DMS53 treated with DMSO at 0.1 percent for 48 hours (cell line): ENCODE results near the gene IGSF1.

ENCODE experiments used
- DNase-seq: peaks from one replicate; lab custom pipeline; 2025; ENCODE audit not compliant: unreplicated experiment; lab: John Stamatoyannopoulos, UW

IGSF1 gene

GRCh38 chrX:131288738-131289511 lies at the start of gene IGSF1:
Gene IGSF1, minus strand, starts transcription at chrX:131289306. Its CDS starts 2,632 bp downstream, at chrX:131286674.
- no peak for DNase-seq

GRCh38 chrX:131332331-131332730 lies 43.2 kb upstream of the IGSF1 start:
- no peak for DNase-seq

GRCh38 chrX:131331152-131331551 lies 42.0 kb upstream of the IGSF1 start:
- DNase-seq = no peak

GRCh38 chrX:131330735-131331134 lies 41.6 kb upstream of the IGSF1 start:
- DNase-seq = no peak

- no peak for DNase-seq
Observed at GRCh38 chrX:131322651-131323050, 33.5 kb upstream of the IGSF1 start.

- no peak for DNase-seq
Observed at GRCh38 chrX:131317326-131317725, 28.2 kb upstream of the IGSF1 start.

GRCh38 chrX:131316260-131316659 lies 27.2 kb upstream of the IGSF1 start:
- DNase-seq = no peak

- no peak for DNase-seq
Observed at GRCh38 chrX:131308980-131309379, 19.9 kb upstream of the IGSF1 start.

- DNase-seq = no peak
Observed at GRCh38 chrX:131306601-131307000, 17.5 kb upstream of the IGSF1 start.

GRCh38 chrX:131305926-131306325 lies 16.8 kb upstream of the IGSF1 start:
- no peak for DNase-seq

GRCh38 chrX:131302701-131303100 lies 13.6 kb upstream of the IGSF1 start:
- no peak for DNase-seq

- no peak for DNase-seq
Observed at GRCh38 chrX:131301155-131301554, 12.0 kb upstream of the IGSF1 start.

GRCh38 chrX:131298846-131299245 lies 9.7 kb upstream of the IGSF1 start:
- no peak for DNase-seq

GRCh38 chrX:131298036-131298435 lies 8.9 kb upstream of the IGSF1 start:
- DNase-seq = no peak

GRCh38 chrX:131289527-131289926 lies 421 bp upstream of the IGSF1 start:
- DNase-seq = no peak

- DNase-seq = no peak
Observed at GRCh38 chrX:131288188-131288587, 918 bp downstream of the IGSF1 start.

GRCh38 chrX:131287560-131288179 lies 1.4 kb downstream of the IGSF1 start:
- no peak for DNase-seq

- no peak for DNase-seq
Observed at GRCh38 chrX:131279617-131280016, 9.5 kb downstream of the IGSF1 start.

- no peak for DNase-seq
Observed at GRCh38 chrX:131279197-131279596, 9.9 kb downstream of the IGSF1 start.

GRCh38 chrX:131277543-131278136 lies 11.5 kb downstream of the IGSF1 start:
- no peak for DNase-seq

GRCh38 chrX:131273011-131273410 lies 16.1 kb downstream of the IGSF1 start:
- DNase-seq = no peak

GRCh38 chrX:131271826-131272225 lies 17.3 kb downstream of the IGSF1 start:
- DNase-seq = no peak
